Coronary artery (tissue), 2 donors: ENCODE data around the gene SLC25A13.
"Not testable (repeated sequence)": the region's sequence is repeated elsewhere in the genome, so short reads cannot be mapped to it uniquely, and the experiment has no call there.

ENCODE experiments used
- DNase-seq: peaks from one replicate; pipeline ENCODE4 v3.0.0-alpha.2; 2017; ENCODE audit warnings: low spot score
- H3K27ac ChIP-seq, 2 donors: fragments of 200-600 bp; sonication (generic); one replicate each; pipeline ENCODE4 v1.5.1; 2016 to 2019
- H3K4me3 ChIP-seq: fragments of 200-600 bp; sonication (generic); 2 replicates; pipeline ENCODE4 v1.5.1; 2016; ENCODE audit warnings: mild to moderate bottlenecking, moderate library complexity
- TF ChIP-seq, protein P1 (sequence below): fragments of 200-600 bp; sonication (generic); IDR thresholded peaks from one replicate; pipeline ENCODE4 v1.5.1; 2019; ENCODE audit warnings: antibody characterized with exemption

Gene SLC25A13

DNA sequence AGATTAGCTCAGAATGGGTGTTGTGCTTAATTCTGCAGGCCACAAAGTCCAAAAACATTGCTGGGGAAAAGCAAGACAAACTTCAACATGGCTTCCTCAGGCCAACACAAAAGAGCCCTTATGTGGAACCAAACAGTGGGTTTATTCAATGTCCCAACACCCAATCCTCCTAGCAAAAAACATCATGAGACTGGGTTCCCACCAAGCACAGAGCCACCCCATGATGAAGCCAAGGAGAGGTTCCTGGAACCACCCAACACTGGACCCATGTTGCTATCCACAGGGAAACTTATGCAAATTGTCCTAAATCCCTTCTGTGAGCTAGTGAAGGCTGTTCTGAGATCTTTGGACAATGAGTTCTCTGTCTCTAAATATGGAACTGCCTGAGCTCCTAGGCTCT lies 24.0 kb downstream of the SLC25A13 start:
- Histone ChIP-seq H3K27ac (no peak overlapping the region), H3K4me3 (no peak overlapping the region)
- TF ChIP-seq, protein P1, sequence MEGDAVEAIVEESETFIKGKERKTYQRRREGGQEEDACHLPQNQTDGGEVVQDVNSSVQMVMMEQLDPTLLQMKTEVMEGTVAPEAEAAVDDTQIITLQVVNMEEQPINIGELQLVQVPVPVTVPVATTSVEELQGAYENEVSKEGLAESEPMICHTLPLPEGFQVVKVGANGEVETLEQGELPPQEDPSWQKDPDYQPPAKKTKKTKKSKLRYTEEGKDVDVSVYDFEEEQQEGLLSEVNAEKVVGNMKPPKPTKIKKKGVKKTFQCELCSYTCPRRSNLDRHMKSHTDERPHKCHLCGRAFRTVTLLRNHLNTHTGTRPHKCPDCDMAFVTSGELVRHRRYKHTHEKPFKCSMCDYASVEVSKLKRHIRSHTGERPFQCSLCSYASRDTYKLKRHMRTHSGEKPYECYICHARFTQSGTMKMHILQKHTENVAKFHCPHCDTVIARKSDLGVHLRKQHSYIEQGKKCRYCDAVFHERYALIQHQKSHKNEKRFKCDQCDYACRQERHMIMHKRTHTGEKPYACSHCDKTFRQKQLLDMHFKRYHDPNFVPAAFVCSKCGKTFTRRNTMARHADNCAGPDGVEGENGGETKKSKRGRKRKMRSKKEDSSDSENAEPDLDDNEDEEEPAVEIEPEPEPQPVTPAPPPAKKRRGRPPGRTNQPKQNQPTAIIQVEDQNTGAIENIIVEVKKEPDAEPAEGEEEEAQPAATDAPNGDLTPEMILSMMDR: no peak
- no peak for DNase-seq

DNA sequence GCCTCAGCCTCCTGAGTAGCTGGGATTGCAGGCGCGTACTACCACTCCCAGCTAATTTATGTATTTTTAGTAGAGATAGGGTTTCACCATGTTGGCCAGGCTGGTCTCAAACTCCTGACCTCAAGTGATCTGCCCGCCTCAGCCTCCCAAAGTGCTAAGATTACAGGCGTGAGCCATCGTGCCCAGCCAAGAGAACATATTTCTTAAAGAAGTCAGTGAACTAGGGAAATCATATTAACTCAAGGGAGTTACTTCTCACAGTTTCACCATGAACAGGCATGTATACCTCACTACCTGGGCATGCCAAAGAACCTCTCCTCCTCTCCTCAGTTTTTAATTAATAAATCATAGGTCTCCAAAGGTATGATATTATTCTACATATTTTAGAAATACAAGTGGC lies 24.5 kb downstream of the SLC25A13 start:
- not testable (repeated sequence) for H3K27ac ChIP-seq, DNase-seq

DNA sequence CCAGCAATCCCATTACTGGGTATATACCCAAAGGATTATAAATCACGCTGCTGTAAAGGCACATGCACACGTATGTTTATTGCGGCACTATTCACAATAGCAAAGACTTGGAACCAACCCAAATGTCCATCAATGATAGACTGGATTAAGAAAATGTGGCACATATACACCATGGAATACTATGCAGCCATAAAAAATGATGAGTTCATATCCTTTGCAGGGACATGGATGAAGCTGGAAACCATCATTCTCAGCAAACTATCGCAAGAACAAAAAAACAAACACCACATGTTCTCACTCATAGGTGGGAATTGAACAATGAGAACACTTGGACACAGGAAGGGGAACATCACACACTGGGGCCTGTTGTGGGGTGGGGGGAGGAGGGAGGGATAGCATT lies 28.0 kb downstream of the SLC25A13 start:
- not testable (repeated sequence) for H3K27ac ChIP-seq

More for the DNA sequence above, 24.5 kb downstream of the SLC25A13 start:
- H3K4me3 ChIP-seq: not testable (repeated sequence)

DNA sequence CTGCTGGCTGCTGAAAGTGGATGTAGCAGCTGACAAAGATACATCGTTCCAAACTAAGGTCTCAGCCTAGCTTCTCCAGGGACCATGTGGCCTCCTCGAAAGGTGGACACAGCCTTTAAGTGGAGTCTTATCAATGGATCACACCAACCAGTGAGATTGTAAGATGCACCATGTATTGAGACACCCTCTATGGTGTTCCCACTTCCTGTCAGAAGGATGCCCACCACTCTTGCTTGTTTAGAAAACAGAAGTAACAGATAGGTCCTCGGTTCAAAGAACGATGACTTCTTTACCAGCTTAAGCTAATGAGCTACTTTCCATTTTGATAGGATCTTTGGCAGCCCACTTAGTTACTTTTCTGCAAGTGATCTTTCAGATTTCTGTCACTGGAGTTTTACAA lies 34.3 kb downstream of the SLC25A13 start:
- H3K27ac ChIP-seq: no peak overlapping the region
- TF ChIP-seq, protein P1: no peak
- no peak for DNase-seq

More for the DNA sequence above, 28.0 kb downstream of the SLC25A13 start:
- DNase-seq, H3K4me3 ChIP-seq: not testable (repeated sequence)

DNA sequence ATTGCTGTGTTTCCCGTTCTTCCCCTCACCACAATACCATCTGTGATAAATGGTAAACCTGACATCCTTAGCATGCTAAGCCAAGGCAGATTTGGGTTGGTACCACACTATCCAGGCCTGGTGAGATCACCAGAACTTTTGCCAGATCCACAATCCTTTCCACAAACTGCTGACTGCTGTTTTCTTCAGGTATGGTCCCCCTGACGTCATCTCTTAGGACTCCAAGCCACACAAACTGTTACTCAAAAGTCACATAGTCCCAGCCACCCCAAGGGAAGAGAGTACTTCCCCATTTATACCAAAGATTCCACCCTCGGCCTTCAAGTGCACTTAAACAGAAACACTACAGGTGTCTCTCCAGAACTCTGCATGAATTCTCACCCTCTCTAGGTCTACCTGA lies 34.8 kb downstream of the SLC25A13 start:
- TF ChIP-seq, protein P1: no peak
- Histone ChIP-seq H3K4me3 (no peak overlapping the region), H3K27ac (no peak overlapping the region)
- no peak for DNase-seq

More for the DNA sequence above, 34.3 kb downstream of the SLC25A13 start:
- H3K4me3 ChIP-seq: no peak overlapping the region

DNA sequence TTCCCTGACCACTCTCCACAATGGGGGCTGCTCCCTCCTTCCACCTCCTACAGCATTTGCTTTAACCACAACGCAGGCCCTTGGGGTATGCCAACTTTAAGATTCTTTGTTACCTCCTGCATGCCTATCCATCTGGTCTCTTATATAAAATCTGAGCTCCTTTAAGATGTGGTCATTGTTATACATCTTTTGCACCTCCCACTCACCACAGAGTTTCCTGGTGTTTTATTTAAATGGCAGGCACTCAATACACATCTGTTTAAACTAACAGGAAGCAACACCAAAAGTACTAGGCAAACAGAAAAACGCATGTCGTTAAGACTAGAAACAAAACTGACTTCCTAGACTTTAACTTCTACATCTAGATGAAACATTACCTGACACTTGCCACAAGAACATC lies 36.3 kb downstream of the SLC25A13 start:
- no peak overlapping the region for H3K4me3 ChIP-seq
- H3K27ac ChIP-seq: no peak overlapping the region
- TF ChIP-seq, protein P1: no peak
- DNase-seq: no peak

DNA sequence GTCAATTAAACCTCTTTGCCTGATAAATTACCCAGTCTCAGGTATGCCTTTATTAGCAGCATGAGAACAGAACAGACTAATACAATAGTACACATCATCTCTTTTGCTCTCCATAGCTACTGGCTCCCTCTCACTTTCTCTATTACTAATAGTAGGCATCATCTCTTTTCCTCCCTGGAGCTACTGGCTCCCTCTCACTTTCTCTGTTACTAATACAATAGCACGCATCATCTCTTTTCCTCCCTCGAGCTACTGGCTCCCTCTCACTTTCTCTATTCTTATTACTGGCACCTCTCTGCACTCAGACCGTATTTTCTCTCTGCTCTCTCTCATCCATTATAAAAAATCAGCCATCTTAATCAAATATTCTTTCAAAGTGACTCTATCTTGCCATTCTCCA lies 37.1 kb downstream of the SLC25A13 start:
- TF ChIP-seq, protein P1: no peak
- Histone ChIP-seq H3K4me3 (no peak overlapping the region), H3K27ac (no peak overlapping the region)
- no peak for DNase-seq

DNA sequence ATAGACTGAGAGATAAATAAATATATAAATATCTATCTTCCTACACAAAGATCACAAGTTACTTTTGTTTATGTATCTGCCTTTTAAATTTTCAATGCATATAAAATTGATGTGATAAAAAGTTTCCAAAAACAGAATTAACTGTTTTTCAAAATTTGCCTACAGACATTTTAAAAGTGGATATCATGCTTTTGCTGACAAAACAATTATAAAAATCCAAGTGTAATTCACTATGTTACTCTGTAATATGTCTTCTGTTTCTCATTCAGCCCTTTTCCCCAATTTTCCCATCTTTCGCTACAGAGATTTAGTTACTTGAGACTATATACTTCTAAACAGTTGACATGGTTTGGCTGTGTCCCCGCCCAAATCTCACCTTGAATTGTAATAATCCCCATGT lies 37.7 kb downstream of the SLC25A13 start:
- TF ChIP-seq, protein P1: no peak
- no peak for DNase-seq
- Histone ChIP-seq H3K4me3 (no peak overlapping the region), H3K27ac (no peak overlapping the region)
